Omental fat pad (tissue), 4 donors: ENCODE data around the gene COPB1. TPM values are rescaled to one million over a fixed set of nuclear protein-coding genes. Genes with fewer than 3 reads are reported as not detected.

ENCODE experiments used
- ATAC-seq: fragments of 150-250 bp; one replicate; pipeline ENCODE4 v1.9.1; 2016; ENCODE audit warnings: mild to moderate bottlenecking, moderate library complexity; ENCODE audit not compliant: low FRiP score
- DNase-seq: peaks from one replicate; pipeline ENCODE4 v3.0.0-alpha.2; 2019; ENCODE audit warnings: low spot score
- total RNA-seq, 4 donors: library from RNA; depleted of rRNA; stranded (reverse); fragments of >200 nt; gene quantifications; one replicate each; pipeline ENCODE4 v1.1.0, GENCODE V29; 2016
- TF ChIP-seq, protein P1 (sequence below), 3 donors: fragments of 450-650 bp; IDR thresholded peaks; one replicate each; pipeline ENCODE4 v1.5.1; 2016 to 2017; ENCODE audit warnings: antibody characterized with exemption in 3 of 3, mild to moderate bottlenecking in 3 of 3, moderate library complexity in 2 of 3

COPB1 gene
- total RNA-seq, 4 donors from 2014 or later, result 102 to 126 (median 112) TPM

DNA sequence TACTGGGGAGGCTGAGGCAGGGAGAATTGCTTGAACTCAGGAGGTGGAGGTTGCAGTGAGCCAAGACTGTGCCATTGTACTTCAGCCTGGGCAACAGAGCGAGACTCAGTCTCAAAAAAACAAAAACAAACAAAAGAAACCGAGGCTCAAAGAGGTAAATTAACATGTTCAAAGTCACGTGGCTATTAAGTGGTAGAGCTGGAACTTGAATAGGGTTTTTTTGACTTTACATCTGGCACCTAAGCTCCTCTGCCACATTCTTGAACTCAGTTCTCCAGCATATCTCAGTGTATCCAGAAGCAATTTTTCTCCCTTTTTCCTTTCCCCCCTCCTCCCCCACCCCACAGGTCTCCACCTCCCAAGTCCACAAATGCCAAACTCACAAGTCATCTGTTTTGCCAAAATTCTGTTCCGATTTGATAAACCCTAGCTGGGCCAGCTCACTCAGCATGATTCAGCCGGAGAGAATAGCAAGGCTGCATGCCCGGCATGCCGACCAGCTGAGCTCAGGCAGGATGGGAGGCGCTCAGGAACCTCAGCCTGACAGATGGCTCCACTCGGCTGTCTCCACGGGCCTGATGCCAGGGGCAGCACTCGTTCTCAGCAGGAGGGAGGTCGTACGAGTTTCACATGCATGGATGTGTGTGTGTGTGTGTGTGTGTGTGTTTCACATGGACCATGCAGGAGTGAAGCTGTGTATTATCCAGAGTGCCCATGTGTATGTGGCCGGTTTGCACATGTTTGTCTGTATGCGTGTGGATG is 77.4 kb downstream of the COPB1 start:
- peak; percentile 100 for ATAC-seq
- DNase-seq, result peak; percentile 64
- TF ChIP-seq, protein P1, sequence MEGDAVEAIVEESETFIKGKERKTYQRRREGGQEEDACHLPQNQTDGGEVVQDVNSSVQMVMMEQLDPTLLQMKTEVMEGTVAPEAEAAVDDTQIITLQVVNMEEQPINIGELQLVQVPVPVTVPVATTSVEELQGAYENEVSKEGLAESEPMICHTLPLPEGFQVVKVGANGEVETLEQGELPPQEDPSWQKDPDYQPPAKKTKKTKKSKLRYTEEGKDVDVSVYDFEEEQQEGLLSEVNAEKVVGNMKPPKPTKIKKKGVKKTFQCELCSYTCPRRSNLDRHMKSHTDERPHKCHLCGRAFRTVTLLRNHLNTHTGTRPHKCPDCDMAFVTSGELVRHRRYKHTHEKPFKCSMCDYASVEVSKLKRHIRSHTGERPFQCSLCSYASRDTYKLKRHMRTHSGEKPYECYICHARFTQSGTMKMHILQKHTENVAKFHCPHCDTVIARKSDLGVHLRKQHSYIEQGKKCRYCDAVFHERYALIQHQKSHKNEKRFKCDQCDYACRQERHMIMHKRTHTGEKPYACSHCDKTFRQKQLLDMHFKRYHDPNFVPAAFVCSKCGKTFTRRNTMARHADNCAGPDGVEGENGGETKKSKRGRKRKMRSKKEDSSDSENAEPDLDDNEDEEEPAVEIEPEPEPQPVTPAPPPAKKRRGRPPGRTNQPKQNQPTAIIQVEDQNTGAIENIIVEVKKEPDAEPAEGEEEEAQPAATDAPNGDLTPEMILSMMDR (IDR thresholded peaks at IDR 0.05), result no peak

DNA sequence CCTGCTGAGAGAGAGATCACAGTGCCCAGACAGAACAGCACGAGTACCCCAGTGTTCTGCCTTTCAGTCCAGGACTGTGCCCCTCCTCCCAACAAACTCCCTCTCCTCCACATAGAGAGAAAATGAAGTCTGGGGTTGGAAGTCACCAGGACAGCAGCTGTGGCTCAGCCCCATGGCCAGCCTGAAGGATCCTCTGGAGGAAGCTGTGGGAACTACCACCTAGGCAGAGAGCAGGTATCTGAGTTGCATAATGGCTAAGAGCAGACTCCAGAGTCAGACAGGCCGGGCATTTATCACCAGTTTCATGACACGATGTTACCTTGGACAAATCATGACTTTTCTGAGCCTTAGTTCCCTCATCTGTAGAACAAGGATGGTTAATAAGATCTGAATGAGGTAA is 79.4 kb downstream of the COPB1 start:
- ATAC-seq (no peak), DNase-seq (no peak)
- TF ChIP-seq, protein P1 (IDR thresholded peaks at IDR 0.05), result no peak

DNA sequence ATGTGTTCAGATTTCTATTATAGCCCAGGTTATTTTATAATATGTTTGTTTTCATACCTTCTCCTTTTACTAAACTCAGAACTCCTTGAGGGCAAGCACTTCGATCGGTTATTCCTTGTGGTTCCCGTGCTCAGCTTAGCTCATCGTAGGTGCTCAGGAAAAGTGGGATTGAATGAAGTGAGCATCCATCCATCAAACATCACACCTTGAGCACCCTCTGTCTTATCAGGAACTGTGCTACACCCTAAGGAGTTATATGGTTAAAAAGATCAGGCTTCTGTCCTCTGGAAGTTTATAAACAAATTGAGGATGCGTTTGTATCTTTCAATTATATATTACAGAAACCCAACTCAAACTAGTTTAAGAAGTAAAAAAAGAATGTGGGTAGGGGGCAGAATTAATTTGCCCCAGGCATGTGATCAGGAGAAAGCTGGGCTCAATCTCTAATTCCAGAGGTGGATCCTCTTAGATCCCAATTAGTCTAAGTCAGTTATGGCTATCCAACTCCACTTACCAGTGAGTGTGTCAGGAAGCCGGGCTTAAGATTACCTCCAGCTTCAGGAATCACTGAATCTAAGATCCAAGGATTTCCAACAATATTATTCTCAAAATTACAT is 80.7 kb downstream of the COPB1 start:
- TF ChIP-seq, protein P1 (IDR thresholded peaks at IDR 0.05), result no peak
- no peak for ATAC-seq

DNA sequence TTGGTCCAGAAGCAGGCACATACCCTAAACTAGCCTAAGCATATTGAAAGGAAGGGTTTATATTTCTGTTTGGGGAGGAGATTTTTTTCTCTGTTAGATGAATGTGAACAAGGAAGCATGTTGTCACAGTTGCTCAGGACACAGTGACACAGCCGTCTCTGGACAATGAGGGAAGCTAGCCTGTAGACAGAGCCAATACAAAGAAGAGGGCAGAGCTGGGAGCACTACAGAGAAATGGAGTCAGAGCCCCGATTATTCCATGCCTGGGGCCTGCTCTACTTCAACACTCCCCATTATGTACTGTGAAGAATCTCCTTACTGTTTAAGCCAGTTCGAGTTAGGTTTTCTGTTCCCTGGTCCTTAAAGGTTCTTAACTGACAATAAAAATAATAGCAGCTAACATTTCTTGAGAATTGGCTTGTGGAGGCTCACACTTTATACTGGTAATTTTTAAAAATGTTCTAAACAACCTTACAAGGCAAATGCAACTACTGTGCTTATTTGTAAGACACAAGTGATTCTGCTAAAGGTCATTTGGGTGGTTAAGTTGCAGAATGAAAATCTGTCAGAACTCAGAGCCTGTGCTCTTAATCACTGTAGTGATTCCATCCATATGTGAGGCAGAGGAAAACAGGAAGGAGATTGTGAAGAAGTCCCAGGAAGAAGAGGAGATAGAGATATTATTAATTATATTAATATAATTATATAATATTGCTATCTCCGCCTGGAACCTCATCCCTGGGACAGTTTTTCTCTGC is 81.8 kb downstream of the COPB1 start:
- DNase-seq, result no peak
- no peak for ATAC-seq
- TF ChIP-seq, protein P1 (IDR thresholded peaks at IDR 0.05), result no peak

More for the DNA sequence above, 80.7 kb downstream of the COPB1 start:
- DNase-seq, result no peak

DNA sequence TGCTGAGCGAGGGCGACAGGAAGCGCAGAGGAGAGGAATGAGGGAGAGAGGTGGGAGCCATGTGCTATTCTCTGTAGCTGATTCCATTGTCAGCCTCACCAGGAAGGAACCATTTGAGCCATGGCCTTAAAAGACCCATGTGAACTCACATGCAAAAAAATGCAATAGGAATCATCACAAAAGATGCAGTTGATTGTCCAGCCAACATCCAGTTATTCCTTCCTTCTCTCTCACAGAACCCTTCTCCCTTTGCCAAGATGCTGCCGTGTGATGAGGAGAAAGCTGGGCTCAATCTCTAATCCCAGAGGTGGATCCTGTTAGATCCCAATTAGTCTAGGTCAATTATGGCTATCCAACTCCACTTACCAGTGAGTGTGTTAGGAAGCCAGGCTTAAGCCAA is 82.4 kb downstream of the COPB1 start:
- TF ChIP-seq, protein P1 (IDR thresholded peaks at IDR 0.05), result no peak
- ATAC-seq, result no peak

DNA sequence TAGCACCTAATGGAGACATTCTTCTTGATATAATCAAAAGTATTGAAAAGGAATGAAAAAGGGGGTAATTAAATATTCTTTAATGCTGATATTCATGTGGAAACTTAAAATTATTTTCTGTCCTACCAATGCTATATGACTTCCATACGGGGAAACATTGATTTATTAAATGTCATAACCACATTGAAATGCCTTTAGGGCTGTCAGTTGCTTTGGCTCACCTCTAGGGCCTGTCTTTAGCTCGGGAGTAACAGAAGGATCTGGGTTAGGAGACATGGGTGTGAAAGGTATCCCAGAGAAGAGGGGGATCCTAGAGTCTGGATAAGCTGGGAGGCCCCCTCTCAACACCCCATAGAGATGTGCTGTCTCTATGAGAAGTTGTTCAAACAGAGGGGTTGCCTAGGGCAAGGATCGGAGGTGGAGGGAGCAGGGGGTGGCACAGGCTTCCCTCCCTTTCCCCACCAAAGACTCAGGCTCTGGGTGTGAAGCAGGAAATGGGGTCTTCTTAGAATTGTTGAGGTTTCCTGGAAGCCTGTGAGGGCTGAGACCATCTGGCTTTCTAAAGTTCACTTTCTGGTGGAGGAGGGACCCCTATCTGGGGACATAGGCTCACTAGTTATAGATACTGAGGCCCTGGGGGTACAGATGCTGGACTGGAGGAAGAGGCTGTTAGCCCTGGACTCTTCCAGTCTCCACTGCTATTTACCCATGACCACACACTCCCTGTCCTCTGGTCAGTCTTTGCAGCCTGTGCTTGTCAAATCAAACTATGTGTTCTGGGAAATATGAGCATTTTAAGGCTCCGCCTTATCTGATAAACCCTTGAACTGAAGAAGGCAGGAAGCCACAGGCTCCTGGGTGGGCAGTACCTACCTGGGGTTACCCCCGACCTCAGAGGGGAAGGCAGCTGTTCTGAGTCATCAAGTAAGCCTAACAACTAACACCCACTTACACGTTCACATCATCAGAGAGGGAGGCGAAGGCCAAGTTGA is 84.8 kb downstream of the COPB1 start:
- TF ChIP-seq, protein P1 (IDR thresholded peaks at IDR 0.05), result no peak
- peak; percentile 42 for ATAC-seq
- DNase-seq, result no peak

More for the DNA sequence above, 82.4 kb downstream of the COPB1 start:
- DNase-seq, result no peak
